HG03196 (cell line): ENCODE results near the gene NFAT5.
"Not testable (repeated sequence)": the region's sequence is repeated elsewhere in the genome, so short reads cannot be mapped to it uniquely, and the experiment has no call there.

Experiments
- ATAC-seq: cut with Tn5 transposase; IDR thresholded peaks from one replicate; pipeline ENCODE4 v1.9.1; 2021; ENCODE audit not compliant: unreplicated experiment

NFAT5 gene

DNA sequence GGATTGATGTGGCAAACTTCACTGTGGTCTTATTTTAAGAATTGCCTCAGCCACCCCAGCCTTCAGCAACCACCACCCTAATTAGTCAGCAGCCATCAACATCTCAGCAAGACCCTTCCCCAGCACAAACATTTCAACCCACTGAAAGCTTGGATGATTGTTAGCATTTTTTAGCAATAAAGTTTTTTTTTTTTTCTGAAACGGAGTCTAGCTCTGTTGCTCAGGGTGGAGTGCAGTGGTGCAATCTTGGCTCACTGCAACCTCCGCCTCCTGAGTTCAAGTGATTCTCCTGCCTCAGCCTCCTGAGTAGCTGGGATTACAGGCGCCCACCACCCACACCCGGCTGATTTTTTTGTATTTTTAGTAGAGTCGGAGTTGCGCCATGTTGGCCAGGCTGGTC is 19.1 kb upstream of the NFAT5 start:
- ATAC-seq = not testable (repeated sequence)

DNA sequence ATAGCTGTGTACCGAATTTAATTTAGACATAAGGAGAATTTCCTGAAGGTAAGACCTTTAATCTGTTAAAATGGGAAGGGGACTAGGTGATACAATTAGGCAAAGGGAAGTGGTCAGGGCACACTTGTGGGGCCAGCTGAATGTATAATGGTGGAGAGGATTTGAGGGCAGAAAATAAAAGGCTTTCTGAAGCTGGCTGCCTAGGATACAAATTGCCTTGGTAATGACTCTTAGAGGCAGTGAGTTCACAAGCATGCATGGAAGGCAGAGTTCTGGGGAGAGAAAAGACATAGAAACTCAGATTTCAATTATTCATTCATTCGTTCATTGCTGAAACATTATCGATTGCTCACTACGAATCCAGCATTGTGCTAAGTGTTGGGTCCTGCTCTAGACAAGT is 12.4 kb upstream of the NFAT5 start:
- ATAC-seq = no peak

DNA sequence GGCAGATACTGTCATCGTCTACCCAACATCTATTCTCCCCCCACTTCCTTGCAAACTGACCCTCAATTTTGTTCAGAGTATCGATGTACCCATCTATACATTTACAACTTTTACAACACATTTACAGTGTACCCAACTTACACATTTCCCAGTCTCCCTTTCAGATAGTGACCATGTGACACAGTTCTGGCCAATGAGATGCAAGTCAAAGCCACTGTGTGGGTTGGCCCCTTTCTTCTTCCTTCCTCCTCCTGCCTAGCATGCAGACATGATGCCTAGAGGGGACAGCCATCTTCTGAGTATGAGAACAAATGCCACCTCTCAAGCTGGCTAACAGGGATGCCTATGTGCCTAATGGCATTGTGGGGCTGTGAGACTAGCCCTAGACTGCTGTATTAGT is 11.3 kb upstream of the NFAT5 start:
- no peak for ATAC-seq

DNA sequence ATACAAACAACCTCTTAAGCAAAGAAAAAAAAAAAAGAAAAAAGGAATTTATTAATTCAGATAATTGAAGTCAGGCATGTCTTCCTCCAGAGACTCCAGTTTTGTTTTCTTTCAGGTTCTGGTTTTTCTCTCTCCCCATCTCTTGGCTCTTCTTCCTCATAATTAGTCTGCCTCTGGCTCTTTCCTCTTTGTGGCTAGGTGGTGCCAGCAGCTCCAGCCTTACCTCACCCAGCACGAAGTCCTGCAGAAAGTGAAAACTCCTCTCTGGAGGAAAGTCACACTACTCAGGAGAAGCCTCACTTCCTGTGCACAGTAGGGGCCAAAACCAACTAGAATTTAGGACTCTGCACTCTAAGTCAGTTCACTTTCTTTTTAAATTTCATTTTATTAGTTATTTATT is 10.3 kb upstream of the NFAT5 start:
- no peak for ATAC-seq

DNA sequence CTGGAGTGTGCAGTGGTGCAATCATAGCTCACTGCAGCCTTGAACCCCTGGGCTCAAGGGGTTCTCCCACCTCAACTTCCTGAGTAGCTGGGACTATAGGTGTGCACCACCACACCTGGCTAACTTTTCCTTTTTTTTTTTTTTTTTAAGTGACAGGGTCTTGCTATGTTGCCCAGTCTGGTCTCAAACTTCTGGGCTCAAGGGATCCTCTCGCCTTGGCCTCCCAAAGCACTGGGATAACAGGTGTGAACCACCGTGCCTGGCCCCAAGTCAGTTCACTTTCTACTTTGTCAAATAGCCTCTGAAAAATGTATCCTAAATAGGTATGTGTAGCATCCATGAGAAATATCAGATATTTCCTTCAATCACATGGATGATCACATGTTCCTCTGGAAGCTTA is 9.9 kb upstream of the NFAT5 start:
- ATAC-seq = no peak

DNA sequence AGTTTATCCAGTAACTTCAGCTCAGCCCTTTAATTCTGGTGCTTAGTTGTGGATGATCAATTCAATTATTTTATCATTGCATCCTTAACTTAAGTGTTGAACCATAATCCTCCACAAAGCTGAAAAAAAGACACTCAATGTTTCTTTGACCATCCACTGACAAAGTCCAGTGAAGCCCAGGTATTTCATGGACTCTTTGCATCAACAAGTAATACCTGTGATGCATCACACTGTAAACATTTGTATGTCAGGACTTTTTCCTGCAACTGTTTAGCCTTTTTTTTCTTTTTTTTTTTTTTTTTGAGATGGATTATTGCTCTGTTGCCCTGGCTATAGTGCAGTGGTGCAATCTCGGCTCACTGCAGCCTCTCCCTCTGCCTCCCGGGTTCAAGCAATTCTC is 6.6 kb upstream of the NFAT5 start:
- no peak for ATAC-seq

DNA sequence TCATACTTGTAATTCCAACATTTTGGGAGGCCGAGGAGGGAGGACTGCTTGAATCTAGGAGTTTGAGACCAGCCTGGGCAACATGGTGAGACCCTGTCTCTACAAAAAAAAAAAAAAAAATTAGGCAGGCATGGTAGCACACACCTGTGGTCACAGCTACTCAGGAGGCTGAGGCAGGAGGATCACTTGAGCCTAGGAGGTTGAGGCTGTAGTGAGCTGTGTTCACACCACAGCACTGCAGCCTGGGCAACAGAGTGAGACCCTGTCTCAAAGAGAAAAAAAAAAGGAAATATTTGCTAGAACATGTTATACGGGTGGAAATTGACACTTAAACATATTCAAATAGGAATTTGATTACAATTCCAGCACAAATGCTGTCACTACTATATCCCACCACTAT is 4.4 kb upstream of the NFAT5 start:
- not testable (repeated sequence) for ATAC-seq

DNA sequence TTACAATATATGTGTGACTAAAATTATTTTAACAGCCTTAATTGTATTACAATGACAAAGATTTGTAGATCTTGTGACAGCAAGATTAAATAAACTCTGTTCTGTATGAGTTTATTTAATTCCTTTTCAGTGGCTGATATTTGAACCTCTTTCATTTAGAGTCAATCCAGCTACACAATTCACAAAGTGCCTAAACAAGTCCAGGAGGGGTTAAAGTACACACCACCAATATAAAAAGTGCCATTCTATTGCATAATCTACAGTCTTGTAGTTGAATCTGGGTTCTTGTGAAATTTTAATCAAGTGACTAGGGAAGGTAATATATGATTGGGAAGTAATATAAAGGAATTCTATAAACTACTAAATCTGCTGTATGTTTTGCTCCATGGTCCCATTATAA is 3.9 kb upstream of the NFAT5 start:
- no peak for ATAC-seq

DNA sequence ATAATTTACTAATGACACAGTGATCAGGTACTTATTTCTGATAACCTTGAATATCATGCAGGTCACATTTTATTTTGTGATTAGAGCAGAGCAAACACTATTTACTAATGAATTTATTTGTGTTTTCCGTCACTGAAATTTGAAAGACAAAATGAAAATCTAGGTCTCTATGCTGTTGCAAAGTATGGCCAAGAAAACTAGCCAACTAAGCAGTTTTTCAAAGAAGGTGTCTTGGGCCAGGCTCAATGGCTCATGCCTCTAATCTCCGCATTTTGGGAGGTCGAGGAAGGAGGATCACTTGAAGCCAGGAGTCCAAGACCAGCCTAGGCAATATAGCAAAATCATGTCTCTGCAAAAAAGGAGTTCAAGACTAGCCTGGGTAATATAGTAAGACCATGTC is 3.0 kb upstream of the NFAT5 start:
- ATAC-seq = no peak

DNA sequence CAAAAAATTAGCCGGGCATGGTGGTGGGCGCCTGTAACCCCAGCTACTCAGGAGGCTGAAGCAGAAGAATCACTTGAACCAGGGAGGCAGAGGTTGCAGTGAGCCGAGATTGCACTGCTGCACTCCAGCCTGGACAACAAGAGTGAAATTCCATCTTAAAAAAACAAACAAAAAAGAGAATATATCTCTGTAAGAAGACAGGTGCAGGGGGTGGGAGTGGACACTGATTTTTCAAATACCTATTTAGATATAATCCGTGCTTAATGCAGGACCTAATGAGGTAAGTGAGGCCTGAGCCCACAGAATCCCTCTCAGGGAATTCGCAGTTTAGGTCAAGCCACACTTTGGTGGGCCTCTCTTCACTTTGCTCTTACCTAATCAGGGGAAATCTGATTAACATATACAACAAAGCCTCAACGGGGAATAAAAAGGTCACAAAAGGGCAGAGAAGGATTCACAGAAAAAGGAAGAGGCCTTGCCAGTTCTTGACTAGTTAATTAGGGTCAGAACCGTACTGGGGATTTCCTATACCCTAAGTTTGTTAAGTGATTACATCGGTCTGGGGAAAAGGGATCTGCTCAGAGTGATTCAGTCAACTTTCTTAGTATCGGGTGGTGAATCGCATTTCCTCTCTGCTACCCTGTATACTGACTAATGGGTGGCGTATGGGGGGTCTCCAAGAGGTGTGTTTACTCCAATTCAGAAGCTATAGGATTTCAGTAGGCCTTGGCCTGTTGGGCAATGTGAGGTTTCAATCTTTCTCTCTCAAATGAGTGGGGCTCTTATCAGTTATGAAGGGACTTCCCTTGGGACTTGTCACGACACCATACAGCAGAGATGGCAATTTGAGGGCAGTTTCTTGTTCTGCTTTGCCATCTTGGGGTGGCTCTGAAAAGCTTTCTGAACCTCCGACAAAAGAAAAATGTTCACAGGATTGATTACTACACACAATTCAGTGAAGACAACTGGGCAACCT is 1.9 kb upstream of the NFAT5 start:
- peak; percentile 48 for ATAC-seq

DNA sequence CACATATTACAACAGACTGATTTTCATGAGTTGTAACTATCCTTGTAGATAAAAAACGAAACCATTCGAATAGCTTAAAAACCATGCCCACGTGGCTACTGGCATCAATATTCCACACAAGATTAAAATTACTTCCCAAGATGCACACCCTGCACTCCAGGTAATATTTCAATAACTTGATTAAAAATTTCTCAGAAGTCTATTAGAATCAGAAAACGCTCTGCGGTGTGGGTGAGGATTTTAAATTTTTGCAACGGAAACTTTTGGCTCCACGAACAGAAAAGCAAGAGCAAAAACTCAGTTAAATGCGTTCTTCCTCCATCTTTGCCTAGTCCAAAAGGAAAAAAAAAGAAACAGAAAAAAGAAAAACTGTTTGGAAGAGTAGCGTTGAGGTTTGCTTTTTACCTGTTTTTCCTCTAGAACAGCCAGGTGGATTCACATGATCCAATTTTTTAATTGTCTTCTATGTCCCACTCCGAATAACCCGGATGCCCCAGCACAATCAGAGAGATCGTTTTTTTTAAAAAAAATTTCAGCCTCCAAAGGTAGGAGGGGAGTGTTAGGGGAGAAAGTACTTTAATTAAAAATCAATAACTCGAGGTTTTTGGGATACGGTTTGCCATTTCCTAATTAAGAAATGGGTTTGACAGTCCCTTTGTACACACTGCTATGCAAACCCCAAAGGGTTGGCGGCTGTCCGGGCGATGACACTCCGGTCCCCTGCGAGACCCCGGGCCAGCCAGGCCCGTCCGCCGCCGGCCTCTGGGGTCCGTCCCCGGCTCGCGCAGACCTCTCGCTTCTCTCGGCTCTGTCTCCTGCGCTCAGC is 708 bp upstream of the NFAT5 start:
- no peak for ATAC-seq

DNA sequence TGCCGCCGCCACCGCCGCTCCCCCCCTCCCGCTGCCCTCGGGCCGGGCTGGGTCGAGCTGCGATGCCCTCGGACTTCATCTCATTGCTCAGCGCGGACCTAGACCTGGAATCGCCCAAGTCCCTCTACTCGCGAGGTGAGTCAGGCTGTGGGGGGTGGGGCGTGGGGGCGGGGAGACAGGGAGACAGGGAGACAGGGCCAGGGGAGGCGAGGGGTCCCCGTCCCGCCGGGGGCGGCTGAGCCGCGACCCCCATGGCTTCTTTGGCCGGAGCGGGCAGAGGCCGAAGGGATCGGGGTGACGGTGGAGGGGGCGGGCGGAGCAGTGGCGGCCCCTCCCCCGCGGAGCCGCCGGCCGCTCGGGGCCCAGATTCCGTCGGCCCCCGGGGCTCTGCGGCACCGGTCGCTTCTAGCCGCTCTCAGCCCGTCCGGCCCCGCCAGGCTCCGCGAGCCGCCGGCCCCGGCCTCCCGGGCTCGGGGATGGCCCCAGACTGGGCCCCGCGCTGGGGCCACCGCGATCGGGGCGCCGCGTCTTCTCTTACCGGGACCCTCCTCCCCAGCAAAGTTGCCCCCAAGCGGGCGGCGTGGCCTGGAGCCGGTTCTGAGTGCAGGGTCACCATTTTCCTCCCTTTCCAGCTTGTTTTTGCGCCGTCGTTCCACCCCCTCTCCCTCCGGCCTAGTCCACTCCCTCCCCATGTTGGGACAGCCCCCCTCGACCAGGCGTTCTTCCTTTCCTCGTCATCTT is 644 bp downstream of the NFAT5 start:
- ATAC-seq = peak; percentile 13

DNA sequence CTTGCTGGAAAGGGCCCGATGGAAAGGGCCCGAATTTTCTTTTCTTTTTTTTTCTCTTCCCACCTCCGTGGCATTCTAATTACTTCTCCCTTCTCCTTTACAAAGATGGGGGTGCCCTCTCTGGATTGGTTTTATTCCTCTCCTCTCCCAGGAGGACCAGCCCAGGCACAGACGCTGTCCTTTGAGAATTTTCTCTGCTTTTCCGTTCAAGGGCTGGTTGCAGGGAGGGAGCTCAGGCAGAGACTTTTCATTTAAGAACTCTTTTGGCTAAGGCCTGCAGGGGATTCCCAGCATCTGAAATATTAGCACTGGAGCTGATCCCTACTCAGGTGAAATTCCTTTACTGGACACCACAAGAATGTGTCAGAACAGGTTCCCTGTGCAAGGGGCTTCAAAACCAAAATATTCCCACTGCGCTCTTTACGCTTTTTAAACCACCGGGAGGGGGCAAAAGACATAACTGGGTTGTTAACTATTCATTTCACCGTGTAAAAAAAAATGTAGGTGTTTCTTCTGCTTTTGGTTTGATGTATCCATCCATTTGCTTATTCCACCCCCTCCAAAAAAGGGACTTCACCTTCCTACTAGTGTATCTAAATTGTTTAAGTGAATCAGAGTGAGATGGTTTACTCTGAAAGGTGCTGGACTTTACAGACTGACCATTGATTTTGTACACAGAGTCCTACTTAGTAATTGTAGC is 1.4 kb downstream of the NFAT5 start:
- no peak for ATAC-seq

DNA sequence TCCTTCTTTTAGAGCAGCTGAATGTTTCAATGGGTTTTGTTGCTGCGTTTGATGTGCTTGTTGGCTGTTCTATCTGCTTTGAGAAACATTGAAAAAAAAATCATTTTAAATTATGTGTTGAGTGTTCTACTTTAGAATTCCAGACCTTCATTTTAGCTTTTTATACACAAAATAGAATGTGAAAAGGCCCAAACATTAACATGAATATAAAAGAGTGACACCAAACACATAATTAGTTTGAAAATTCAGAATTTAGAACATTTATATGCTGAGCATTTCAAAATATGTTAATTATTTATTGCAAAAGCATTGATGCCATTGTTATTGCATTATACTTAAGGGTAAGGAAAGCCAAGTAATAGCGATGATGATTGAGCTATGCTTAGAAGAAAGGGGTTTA is 2.9 kb downstream of the NFAT5 start:
- no peak for ATAC-seq

DNA sequence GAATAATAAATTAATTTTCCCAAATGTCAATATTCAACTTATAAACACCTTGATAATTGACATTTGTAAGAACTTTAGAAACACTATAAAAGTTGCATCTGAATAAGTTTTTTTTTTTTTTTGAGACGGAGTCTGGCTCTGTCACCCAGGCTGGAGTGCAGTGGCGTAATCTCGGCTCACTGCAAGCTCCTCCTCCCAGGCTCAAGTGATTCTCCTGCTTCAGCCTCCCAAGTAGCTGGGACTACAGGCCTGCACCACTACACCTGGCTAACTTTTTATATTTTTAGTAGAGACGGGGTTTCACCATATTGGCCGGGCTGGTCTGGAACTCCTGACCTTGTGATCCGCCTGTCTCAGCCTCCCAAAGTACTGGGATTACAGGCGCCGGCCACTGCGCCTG is 13.0 kb downstream of the NFAT5 start:
- ATAC-seq = not testable (repeated sequence)

DNA sequence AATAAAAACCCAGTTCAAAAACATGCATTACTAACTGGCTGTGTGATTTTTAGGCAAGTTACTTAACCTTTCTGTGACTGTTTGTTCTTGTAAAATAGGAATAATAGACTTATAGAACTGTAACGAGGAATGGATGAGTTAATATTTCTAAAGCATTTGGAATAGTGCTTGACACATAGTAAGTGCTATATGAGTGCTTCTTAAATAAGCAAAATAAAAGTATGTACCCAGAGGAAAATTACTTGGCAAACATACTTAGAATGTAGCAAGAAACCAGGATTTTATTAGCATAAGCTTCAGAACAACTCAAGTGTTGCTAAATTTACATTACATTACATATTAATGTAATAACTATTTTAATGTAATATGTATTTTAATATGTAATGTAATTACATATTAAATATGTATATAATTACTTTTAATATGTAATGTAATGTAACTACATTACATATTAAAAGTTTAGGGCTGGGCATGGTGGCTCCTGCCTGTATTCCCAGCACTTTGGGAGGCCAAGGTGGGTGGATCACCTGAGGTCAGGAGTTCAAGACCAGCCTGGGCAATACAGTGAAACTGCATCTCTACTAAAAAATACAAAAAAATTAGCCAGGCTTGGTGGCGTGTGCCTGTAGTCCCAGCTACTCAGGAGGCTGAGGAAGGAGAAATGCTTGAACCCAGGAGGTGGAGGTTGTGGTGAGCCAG is 14.2 kb downstream of the NFAT5 start:
- no peak for ATAC-seq

DNA sequence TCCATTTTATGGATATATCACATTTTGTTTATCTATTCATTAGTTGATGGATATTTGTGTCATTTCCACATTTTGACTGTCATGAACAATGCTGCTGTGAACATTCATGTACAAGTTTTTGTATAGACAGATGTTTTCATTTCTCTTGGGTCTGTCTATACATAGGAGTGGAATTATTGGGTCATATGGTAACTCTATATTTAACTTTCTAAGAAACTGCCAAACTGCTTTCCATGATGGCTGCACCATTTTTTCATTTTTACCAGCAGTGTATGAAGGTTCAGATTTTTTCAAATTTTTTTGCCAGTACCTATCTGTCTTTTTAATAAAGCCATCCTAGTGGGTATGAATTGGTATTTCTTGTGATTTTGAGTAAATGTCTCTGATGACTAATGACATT is 15.5 kb downstream of the NFAT5 start:
- no peak for ATAC-seq

DNA sequence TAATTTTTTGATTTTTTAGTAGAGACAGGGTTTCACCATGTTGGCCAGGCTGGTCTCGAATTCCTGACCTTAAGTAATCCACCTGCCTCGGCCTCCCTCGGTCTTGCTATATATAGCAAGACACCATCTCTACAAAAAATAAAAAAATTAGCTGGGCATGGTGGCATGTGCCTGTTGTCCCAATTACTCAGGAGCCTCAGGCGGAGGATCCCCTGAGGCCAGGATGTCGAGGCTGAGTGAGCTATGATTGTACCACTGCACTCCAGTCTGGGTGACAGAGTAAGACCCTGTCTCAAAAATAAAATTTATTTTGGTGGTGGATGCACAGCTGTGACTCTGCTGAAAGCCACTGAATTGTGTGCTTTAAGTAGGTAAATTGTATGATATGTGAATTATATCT is 18.7 kb downstream of the NFAT5 start:
- ATAC-seq = not testable (repeated sequence)

DNA sequence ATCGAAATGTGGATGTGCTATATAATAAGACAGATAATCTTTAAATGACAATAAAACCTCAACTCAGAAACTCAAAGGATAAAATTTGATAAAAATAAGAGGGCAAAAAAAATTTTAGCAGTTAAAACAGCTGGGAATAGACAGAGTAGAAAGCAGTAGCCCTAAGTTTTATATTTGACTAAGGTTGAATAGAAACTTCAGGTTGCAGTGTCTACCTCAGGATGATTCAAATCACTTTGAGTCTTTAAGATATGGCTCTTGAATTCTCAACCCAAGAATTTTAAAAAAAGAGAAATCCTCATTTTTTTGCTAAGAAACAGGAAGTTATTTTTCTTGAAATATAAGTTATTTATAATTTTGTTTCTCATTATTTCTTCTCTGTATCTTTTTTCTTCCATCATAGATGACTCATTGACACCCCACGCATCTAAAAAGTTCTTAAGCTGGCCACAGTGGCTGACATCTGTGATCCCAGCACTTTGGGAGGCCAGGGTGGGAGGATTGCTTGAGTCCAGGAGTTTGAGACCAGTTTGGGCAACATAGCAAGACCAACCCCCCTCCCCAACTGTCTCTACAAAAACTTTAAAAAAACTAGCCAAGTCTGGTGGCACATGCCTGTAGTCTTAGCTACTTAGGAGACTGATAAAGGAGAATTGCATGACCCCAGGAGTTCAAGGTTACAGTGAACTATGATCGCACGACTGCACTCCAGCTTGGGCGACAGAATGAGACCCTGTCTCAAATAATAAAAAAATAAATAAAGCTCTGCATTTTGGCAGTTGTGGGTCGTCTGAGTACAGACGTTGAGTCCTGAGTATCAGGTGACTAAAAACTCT is 23.9 kb downstream of the NFAT5 start:
- no peak for ATAC-seq
